ENCODE data around the gene NANS.

The NANS gene

DNA sequence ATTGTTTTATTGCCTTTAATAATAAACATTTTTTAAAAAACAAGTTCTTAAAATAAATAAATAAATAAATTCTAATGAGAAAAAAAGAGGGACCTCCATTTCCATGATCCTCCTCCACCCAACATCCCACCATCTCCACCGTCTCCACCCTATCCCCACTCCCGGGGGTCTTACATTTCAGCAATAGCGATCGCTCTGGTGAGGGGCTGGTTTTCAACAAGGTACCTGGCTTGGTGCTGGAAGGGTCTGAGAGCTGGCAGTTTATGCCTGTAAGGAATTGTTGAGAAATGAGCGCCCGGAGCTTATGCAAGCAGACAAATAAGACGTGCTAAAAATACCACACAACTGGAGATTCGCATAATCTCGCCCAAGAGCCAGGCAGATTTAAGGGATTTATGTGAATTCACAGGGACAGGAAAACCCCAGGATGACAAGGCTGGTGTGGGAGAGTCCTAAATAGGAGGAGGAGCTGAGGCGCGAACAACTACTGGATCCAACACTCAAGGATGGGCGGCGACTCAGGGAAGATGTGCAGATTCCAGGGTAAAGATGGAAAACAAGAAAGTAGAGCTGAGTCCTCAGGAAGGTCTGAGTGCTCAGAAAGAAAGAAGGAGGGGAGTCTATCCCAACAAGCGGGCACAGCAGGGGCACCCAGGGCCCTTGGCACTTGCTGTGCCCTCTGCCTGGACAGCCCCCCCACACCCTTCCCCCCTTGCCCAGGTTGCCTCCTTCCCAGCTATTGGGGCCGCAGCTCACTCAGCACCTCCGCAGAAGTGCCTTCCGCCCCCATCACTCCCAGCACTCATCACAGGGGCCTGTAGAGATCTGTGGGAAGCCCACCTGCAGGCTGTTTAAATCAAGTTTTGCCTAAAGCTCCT, 35.4 kb downstream of the NANS start:
- Mint-ChIP-seq H3K27me3 (no peaks in the 10 kb centered on the region), H3K36me3 (peaks cover 21 to 43% of the 10 kb centered on the region in 2 donors), H3K9me3 (no peaks in the 10 kb centered on the region), H3K4me1 (peaks cover 4 to 5% of the 10 kb centered on the region in 2 donors), H3K4me3 (no peak overlapping the region), H3K27ac (no peak overlapping the region)
- ATAC-seq (replicated peaks) (no peak), DNase-seq (no peak)

GRCh38 chr9:98092613-98092931, 36.0 kb downstream of the NANS start:
- no peak overlapping the region for H3K27ac Mint-ChIP-seq
- H3K9me3 Mint-ChIP-seq = no peaks in the 10 kb centered on the region
- peaks cover 19 to 47% of the 10 kb centered on the region in 2 donors for H3K36me3 Mint-ChIP-seq
- ATAC-seq (replicated peaks) (no peak), DNase-seq (no peak)
- no peaks in the 10 kb centered on the region for H3K27me3 Mint-ChIP-seq
- H3K4me1 Mint-ChIP-seq = peaks cover 0 to 7% of the 10 kb centered on the region in 2 donors
- no peak overlapping the region for H3K4me3 Mint-ChIP-seq

DNA sequence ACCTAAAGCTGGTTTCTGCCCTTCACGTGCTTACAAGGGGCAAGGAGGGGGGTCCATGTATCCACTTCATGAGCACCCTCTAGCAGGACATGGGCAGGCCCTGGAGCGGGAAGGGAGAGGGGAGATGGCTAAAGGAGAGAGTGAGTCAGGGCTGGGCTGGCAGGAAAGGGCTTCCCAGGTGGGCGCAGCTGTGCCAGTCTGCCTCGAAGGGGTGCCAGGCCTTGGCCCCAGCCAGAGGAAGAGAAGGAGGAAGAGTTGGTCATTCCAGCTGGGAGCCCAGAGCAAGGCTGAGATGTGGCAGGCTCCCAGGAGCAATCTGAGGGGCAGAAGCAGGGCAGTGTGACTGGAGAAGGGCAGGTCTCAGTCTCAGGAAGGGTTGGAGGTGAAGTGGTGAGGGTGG, 37.8 kb downstream of the NANS start:
- no peak for DNase-seq
- H3K4me1 Mint-ChIP-seq = peaks cover 0 to 7% of the 10 kb centered on the region in 2 donors
- H3K4me3 Mint-ChIP-seq = no peak overlapping the region
- H3K9me3 Mint-ChIP-seq = no peaks in the 10 kb centered on the region
- no peak overlapping the region for H3K27ac Mint-ChIP-seq
- H3K27me3 Mint-ChIP-seq = no peaks in the 10 kb centered on the region
- ATAC-seq (replicated peaks) = no peak
- H3K36me3 Mint-ChIP-seq = peaks cover 16 to 47% of the 10 kb centered on the region in 2 donors

DNA sequence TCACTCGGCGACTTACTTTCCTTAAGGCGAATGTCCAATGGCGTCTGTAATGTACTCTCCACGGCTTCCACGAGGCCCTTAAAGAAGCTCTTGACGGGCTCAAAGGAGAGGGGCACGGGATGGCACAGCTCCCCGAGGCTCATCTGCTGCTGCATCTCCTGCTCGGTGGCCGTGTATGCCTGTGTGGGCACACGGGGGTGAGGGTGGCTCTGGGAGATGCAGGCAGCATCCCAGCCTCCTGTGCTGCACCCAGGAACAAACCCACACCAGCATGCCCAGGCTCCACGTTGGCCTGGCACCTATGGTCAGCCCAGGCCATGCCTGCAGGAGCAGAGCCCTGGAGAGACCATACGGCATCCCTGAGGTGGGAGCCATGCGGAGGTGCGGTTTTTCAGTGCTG, 38.3 kb downstream of the NANS start:
- no peak overlapping the region for H3K4me3 Mint-ChIP-seq
- peaks cover 4 to 7% of the 10 kb centered on the region in 2 donors for H3K4me1 Mint-ChIP-seq
- H3K9me3 Mint-ChIP-seq = no peaks in the 10 kb centered on the region
- DNase-seq (no peak), ATAC-seq (replicated peaks) (no peak)
- H3K27me3 Mint-ChIP-seq = no peaks in the 10 kb centered on the region
- peaks cover 16 to 45% of the 10 kb centered on the region in 2 donors for H3K36me3 Mint-ChIP-seq
- H3K27ac Mint-ChIP-seq = no peak overlapping the region

DNA sequence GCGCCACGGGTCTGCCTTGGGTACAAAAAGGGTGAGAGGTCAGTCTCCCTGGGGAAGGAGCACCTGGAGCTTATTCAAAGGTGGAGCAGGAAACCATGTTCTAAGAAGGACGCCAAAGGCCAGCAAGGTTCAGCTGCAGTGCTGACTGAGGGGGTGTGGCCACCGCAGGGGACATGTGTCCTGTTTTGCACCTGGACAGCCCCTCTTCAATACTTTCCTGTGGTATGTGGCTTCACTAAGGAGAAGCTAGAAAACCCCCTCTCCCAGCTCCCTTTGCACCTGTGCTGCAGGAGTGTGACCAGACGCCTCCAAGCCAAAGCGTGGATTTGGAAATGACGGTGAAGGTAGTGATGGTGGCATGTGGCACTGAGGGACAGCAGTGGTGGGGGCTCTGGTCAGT, 38.9 kb downstream of the NANS start:
- H3K36me3 Mint-ChIP-seq = peaks cover 17 to 45% of the 10 kb centered on the region in 2 donors
- no peaks in the 10 kb centered on the region for H3K9me3 Mint-ChIP-seq
- H3K4me3 Mint-ChIP-seq = no peak overlapping the region
- ATAC-seq (replicated peaks) (no peak), DNase-seq (no peak)
- no peak overlapping the region for H3K27ac Mint-ChIP-seq
- H3K27me3 Mint-ChIP-seq = no peaks in the 10 kb centered on the region
- peaks cover 8 to 10% of the 10 kb centered on the region in 2 donors for H3K4me1 Mint-ChIP-seq

DNA sequence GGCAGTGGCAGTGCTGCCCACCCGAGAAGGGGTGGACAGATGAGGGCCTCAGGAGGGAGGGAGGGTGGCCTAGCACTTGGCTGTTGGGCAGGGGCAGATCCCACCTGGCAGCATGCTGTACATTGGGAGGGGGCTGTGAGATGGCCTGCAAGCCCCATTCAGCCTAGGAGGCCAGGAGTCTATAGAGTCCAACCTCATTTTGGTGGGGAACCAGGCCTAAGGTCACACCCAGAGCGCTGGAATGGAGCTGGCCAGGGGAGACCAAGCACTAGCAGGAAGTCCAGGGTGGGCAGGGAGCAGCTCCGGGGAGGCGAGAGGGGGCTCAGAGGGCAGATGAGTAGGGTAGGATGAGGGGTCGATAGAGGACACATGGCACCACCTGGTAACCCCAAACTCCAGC, 39.6 kb downstream of the NANS start:
- H3K4me3 Mint-ChIP-seq = no peak overlapping the region
- ATAC-seq (replicated peaks) = no peak
- no peaks in the 10 kb centered on the region for H3K27me3 Mint-ChIP-seq
- no peak overlapping the region for H3K27ac Mint-ChIP-seq
- no peak for DNase-seq
- peaks cover 17 to 45% of the 10 kb centered on the region in 2 donors for H3K36me3 Mint-ChIP-seq
- peaks cover 8 to 10% of the 10 kb centered on the region in 2 donors for H3K4me1 Mint-ChIP-seq
- H3K9me3 Mint-ChIP-seq = no peaks in the 10 kb centered on the region

DNA sequence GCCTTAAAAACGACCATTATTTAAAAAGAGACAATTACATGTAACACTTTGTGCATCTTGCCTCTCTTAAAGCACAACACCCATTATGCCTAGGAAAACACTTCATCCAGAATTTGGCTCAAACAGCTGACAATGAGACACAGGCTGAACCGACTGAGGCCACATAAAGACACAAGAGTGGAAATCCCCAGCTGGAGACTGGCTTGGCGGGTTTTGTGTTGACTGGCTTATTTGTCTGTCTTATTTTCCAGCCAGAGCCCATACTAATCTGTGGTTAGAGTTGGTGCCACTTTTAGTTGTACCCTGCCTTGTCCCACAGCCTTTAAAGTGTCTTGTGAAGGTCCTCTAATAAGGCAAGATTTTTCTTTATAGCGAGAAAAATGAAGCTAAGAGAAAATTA, 41.3 kb downstream of the NANS start:
- no peak overlapping the region for H3K4me3 Mint-ChIP-seq
- no peaks in the 10 kb centered on the region for H3K9me3 Mint-ChIP-seq
- ATAC-seq (replicated peaks) (no peak), DNase-seq (no peak)
- H3K36me3 Mint-ChIP-seq = peaks cover 15 to 41% of the 10 kb centered on the region in 2 donors
- no peak overlapping the region for H3K27ac Mint-ChIP-seq
- peaks cover 17 to 22% of the 10 kb centered on the region in 2 donors for H3K4me1 Mint-ChIP-seq
- no peaks in the 10 kb centered on the region for H3K27me3 Mint-ChIP-seq

- no peaks in the 10 kb centered on the region for H3K27me3 Mint-ChIP-seq
- H3K4me3 Mint-ChIP-seq = no peak overlapping the region
- no peaks in the 10 kb centered on the region for H3K9me3 Mint-ChIP-seq
- DNase-seq (no peak), ATAC-seq (replicated peaks) (no peak)
- peaks cover 24 to 32% of the 10 kb centered on the region in 2 donors for H3K4me1 Mint-ChIP-seq
- H3K27ac Mint-ChIP-seq = no peak overlapping the region
- H3K36me3 Mint-ChIP-seq = peaks cover 10 to 34% of the 10 kb centered on the region in 2 donors
Observed at GRCh38 chr9:98099346-98099745, 42.8 kb downstream of the NANS start.

GRCh38 chr9:98099898-98100297, 43.4 kb downstream of the NANS start:
- H3K27me3 Mint-ChIP-seq = no peaks in the 10 kb centered on the region
- DNase-seq (no peak), ATAC-seq (replicated peaks) (no peak)
- H3K4me3 Mint-ChIP-seq = no peak overlapping the region
- no peaks in the 10 kb centered on the region for H3K9me3 Mint-ChIP-seq
- no peak overlapping the region for H3K27ac Mint-ChIP-seq
- peaks cover 7 to 34% of the 10 kb centered on the region in 2 donors for H3K36me3 Mint-ChIP-seq
- peaks cover 27 to 38% of the 10 kb centered on the region in 2 donors for H3K4me1 Mint-ChIP-seq

DNA sequence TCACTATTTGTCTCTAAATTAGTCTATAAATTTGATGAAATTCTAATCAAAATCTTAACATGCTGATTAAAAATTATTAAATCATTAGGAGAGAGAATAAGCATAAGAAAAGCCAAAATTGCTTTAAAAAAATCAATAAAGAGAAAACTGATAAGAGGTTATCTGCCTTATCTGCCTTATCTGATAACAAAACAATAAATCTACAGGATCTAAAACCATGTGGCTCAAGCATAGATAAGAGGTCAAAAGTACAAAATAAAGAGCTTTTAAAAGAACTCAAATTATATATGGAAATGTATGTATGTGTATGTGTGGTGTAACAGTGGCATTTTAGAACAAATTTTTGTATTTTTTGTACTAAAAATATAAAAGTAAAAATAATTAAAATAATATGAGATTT, 43.9 kb downstream of the NANS start:
- Mint-ChIP-seq H3K4me3 (no peak overlapping the region), H3K4me1 (peaks cover 28 to 43% of the 10 kb centered on the region in 2 donors), H3K36me3 (peaks cover 4 to 32% of the 10 kb centered on the region in 2 donors), H3K9me3 (no peaks in the 10 kb centered on the region), H3K27me3 (no peaks in the 10 kb centered on the region), H3K27ac (no peak overlapping the region)
- ATAC-seq (replicated peaks) (no peak), DNase-seq (no peak)

GRCh38 chr9:98101416-98101815, 44.9 kb downstream of the NANS start:
- peak overlapping the region; percentile 1 for H3K27ac Mint-ChIP-seq
- peak overlapping the region in 1 of 2 donors; percentile 64 for H3K4me3 Mint-ChIP-seq
- no peaks in the 10 kb centered on the region for H3K9me3 Mint-ChIP-seq
- no peaks in the 10 kb centered on the region for H3K27me3 Mint-ChIP-seq
- peaks cover 34 to 52% of the 10 kb centered on the region in 2 donors for H3K4me1 Mint-ChIP-seq
- DNase-seq (no peak), ATAC-seq (replicated peaks) (no peak)
- peaks cover 6 to 27% of the 10 kb centered on the region in 2 donors for H3K36me3 Mint-ChIP-seq

DNA sequence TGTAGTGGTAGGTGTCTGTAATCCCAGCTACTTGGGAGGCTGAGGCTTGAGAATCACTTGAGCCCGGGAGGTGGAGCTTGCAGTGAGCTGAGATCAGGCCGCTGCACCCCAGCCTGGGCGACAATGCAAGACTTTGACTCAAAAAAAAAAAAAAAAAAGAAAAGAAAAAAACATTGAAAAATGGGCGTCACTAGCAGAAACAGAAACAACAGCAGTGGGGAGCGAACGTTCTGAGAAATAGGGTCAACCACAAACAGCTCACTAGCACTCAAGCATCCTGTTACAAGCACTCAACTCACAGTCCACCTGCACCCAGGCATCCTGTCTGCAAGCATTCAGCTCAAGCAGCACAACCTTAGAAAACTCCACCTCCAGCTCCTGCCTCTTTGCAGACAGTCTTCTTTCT, 45.3 kb downstream of the NANS start:
- Mint-ChIP-seq H3K27ac (peak overlapping the region; percentile 1), H3K9me3 (no peaks in the 10 kb centered on the region), H3K27me3 (no peaks in the 10 kb centered on the region), H3K4me3 (peak overlapping the region; percentile 46 to 64), H3K36me3 (peaks cover 6 to 25% of the 10 kb centered on the region in 2 donors), H3K4me1 (peaks cover 35 to 57% of the 10 kb centered on the region in 2 donors)
- peak; percentile 59 for DNase-seq
- ATAC-seq (replicated peaks) = peak; percentile 98 to 99

DNA sequence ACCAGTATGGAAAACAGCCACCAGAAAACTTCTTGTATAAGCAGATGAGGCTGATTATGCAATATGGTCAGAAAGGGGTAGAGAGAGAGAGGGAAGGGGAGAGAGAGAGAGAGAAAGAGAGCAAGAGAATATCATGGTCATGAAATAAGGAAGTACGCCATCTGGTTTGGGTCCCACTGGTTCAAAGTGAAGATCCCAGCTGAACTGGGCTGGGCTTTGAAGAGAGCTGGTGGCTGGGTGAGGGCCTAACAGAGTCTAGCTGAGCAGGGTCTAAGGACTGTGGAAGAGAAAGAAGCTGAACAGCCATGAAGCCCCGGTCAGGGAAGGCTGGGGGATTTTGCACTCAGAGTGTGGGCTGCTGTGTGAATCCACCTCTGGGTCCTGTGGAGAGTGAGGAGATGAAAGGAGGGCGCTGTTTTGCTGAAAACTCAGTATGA, 47.9 kb downstream of the NANS start:
- no peaks in the 10 kb centered on the region for H3K27me3 Mint-ChIP-seq
- H3K4me1 Mint-ChIP-seq = peaks cover 44 to 81% of the 10 kb centered on the region in 2 donors
- H3K36me3 Mint-ChIP-seq = peaks cover 6 to 23% of the 10 kb centered on the region in 2 donors
- DNase-seq (no peak), ATAC-seq (replicated peaks) (peak in 1 of 2 donors; percentile 10)
- H3K27ac Mint-ChIP-seq = peak overlapping the region; percentile 87
- H3K4me3 Mint-ChIP-seq = no peak overlapping the region
- H3K9me3 Mint-ChIP-seq = no peaks in the 10 kb centered on the region

GRCh38 chr9:98105006-98105405, 48.5 kb downstream of the NANS start:
- Mint-ChIP-seq H3K27me3 (no peaks in the 10 kb centered on the region), H3K4me3 (no peak overlapping the region), H3K4me1 (peaks cover 41 to 80% of the 10 kb centered on the region in 2 donors), H3K27ac (no peak overlapping the region), H3K9me3 (no peaks in the 10 kb centered on the region), H3K36me3 (peaks cover 5 to 22% of the 10 kb centered on the region in 2 donors)
- ATAC-seq (replicated peaks) (no peak), DNase-seq (no peak)

DNA sequence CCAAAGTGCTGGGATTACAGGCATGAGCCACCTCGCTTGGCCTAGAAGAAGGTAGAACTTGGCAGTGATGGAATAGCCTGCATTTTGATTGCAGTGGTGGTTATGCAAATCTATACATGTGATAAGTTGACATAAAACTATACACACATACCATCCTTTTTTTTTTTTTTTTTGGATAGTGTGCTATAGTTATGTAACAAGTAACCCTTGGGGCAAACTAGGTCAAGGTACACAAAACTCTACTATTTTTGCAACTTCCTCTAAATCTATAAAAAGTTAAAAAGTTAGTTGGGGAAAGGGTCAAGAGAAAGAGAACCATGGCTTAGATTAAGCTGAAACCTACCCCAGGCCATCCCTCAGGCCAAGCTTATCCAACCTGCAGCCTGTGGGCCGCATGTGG, 51.4 kb downstream of the NANS start:
- ATAC-seq (replicated peaks) = peak; percentile 24 to 27
- DNase-seq = no peak
- peak overlapping the region in 1 of 2 donors; percentile 28 for H3K4me3 Mint-ChIP-seq
- H3K27ac Mint-ChIP-seq = peak overlapping the region; percentile 95
- peaks cover 38 to 73% of the 10 kb centered on the region in 2 donors for H3K4me1 Mint-ChIP-seq
- peaks cover 5 to 25% of the 10 kb centered on the region in 2 donors for H3K36me3 Mint-ChIP-seq
- H3K9me3 Mint-ChIP-seq = no peaks in the 10 kb centered on the region
- no peaks in the 10 kb centered on the region for H3K27me3 Mint-ChIP-seq

Data from stimulated activated naive B cell treated with anti-CD40 and anti-IgM and Interleukin-4, amounts not matched to agents 10 μg/mL and 1 μg/mL and 100 μg/mL, for 72 hours (primary cell).